Measurements from ENCODE around the gene ZSWIM1.

Gene ZSWIM1

DNA sequence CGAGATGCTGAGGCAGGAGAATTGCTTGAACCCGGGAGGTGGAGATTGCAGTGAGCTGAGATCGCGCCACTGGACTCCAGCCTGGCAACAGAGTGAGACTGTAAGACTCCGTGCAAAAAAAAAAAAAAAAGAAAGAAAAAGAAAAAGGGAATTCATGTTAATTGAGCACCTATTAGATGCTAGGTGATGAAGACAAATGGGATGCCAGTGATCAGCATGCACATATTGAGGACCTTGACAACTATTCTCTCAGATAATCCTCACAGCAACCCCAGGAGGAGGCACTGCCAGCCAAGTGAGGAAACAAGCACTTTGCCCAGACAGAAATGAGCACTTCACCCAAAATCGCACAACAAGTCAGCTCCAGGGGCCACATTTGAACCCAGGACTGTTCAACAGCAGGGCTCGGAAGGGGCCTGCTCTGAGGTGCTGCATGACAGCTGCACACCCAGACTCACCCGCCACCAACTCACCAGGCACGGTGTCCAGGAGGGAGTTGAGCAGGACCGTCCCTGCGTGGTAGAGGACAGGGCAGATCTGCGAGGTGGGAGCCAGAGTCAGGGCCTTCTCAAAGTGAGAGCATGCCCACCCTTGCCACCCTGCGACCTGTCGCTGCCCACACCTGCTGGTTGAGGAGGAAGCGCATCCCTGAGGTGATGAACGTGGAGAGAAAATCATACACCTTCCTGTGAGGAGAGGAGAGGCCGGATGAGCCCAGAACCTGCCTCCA, 26.4 kb downstream of the ZSWIM1 start:
- Histone ChIP-seq H3K36me3 (ENCODE audit: control insufficient read depth, insufficient read depth, low read length) (no peaks in the 10 kb centered on the region), H3K9me3 (ENCODE audit: control insufficient read depth, low read length) (no peaks in the 10 kb centered on the region), H3K4me1 (ENCODE audit: control insufficient read depth, insufficient read depth, low read length) (peaks cover 12% of the 10 kb centered on the region), H3K27me3 (ENCODE audit: control insufficient read depth, insufficient read depth, low read length) (no peaks in the 10 kb centered on the region), H3K9ac (ENCODE audit: low read length) (no peak overlapping the region), H3K4me3 (ENCODE audit: low read length) (no peak overlapping the region)

DNA sequence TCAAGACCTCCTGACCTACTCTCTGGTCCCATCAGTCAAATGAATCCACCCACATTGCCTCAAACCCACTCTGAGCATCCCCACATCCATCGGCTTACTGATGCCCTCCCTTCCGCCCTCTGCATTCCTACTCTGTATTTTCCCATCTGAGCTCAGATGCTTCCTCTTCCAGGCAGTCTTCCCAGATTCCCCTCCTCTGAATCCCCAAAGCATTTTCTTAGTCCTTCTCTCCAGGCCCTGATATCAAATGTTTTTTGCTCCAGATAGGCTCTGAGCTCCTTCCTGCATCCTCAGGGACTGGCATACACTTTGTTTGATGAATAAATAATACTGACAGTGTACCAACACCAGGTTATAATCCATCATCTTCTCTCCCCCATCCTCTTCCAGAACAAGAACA, 27.1 kb downstream of the ZSWIM1 start:
- H3K27me3 ChIP-seq (ENCODE audit: control insufficient read depth, insufficient read depth, low read length) = no peaks in the 10 kb centered on the region
- no peak overlapping the region for H3K9ac ChIP-seq (ENCODE audit: low read length)
- no peak overlapping the region for H3K4me3 ChIP-seq (ENCODE audit: low read length)
- H3K4me1 ChIP-seq (ENCODE audit: control insufficient read depth, insufficient read depth, low read length) = peaks cover 15% of the 10 kb centered on the region
- H3K36me3 ChIP-seq (ENCODE audit: control insufficient read depth, insufficient read depth, low read length) = no peaks in the 10 kb centered on the region
- H3K9me3 ChIP-seq (ENCODE audit: control insufficient read depth, low read length) = no peaks in the 10 kb centered on the region

DNA sequence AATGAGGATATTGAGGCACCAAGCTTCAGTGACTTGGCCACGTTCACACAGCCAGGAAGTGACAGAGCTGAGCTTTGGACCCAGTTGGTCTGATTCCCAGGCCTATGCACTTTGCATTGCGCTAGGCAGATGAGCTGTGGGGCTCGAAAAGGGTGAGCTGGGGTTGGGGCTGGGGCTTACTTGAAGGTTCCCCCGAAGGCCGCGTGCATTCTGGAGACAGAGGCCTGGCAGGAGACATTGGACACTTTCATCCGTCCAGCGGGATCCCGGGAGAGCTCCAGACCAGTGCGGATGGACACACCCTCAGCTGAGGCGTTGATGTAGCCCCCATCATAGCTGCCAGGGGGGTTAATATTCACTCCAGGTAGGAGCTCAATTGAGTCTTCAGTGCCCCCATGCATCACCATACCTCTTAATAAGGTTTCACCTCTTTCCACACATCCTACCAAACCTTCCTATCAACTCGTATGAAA, 28.3 kb downstream of the ZSWIM1 start:
- H3K4me3 ChIP-seq (ENCODE audit: low read length) = no peak overlapping the region
- H3K4me1 ChIP-seq (ENCODE audit: control insufficient read depth, insufficient read depth, low read length) = peaks cover 18% of the 10 kb centered on the region
- no peak overlapping the region for H3K9ac ChIP-seq (ENCODE audit: low read length)
- H3K27me3 ChIP-seq (ENCODE audit: control insufficient read depth, insufficient read depth, low read length) = no peaks in the 10 kb centered on the region
- no peaks in the 10 kb centered on the region for H3K9me3 ChIP-seq (ENCODE audit: control insufficient read depth, low read length)
- H3K36me3 ChIP-seq (ENCODE audit: control insufficient read depth, insufficient read depth, low read length) = no peaks in the 10 kb centered on the region

DNA sequence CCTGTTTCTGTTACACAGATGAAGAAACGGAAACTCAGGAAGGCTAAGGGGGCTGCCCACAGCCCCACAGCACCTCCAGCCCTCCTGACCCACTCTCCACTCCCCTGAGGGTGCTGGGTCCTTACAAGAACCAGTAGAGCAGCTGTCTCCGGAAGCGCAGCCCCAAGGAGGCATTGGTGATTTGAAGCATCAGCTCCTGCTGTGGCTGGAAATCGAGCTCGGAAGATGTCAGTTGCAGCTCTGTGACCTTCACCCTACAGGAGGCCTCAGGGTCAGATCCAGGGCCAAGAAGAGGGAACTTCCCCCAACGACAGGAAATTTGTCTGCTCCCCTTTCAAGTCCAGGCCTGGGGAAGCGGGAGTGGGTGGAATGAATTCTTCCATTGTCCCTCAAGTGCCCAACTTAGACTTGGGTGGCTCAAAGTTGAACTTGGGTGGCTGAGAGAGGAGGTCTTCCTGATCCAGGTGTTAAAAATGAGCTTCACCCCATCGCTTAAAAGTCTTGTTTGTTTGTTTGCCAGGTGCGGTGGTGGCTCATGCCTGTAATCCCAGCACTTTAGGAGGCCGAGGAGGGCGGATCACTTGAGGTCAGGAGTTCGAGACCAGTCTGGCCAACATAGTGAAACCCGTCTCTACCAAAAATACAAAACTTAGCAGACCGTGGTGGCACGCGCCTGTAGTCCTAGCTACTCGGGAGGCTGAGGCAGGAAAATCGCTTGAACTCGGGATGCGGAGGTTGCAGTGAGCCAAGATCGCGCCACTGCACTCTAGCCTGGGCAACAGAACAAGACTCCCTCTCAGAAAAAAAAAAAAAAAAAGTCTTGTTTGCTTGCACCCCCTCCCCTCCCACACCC, 29.0 kb downstream of the ZSWIM1 start:
- peaks cover 24% of the 10 kb centered on the region for H3K4me1 ChIP-seq (ENCODE audit: control insufficient read depth, insufficient read depth, low read length)
- H3K9me3 ChIP-seq (ENCODE audit: control insufficient read depth, low read length) = no peaks in the 10 kb centered on the region
- H3K36me3 ChIP-seq (ENCODE audit: control insufficient read depth, insufficient read depth, low read length) = no peaks in the 10 kb centered on the region
- H3K4me3 ChIP-seq (ENCODE audit: low read length) = no peak overlapping the region
- H3K27me3 ChIP-seq (ENCODE audit: control insufficient read depth, insufficient read depth, low read length) = no peaks in the 10 kb centered on the region
- H3K9ac ChIP-seq (ENCODE audit: low read length) = no peak overlapping the region

DNA sequence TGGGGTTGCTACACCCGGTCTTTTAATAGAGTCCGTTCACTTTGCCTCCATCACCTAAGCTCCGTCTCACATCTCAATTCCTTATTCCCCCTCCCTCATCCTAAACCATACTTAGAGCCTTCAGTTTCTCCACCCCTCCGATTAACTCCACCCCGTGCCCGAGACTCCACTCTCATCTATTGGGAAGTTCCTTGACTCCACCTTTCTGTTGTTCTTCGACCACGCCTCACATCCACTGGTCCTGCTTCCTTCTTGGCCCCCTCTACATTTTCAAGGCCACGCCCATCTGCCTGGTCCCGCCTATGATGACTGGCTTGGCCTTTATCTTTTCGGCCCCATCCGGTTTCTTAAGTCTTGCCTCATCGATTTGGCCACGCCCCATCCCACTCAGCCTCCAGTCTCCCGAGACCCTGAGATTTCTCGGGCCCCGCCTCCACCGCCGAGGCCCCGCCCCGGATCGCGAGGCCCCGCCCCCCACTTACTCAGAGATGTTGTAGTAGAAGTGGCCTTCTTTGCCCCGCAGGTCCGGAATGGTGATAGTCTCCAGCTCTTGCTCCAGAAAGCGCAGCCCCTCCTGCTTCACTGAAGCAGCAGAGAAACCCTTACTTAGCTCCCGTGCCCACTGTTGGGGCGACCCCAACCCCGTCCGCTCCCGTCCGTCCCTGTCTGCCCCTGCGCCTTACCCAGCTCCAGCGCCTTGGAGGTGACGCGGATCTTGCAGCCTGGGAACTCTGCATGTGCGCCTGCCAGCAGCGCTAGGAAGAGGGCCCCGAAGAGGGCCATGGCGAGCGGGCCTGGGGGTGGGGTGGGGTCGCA, 29.9 kb downstream of the ZSWIM1 start:
- Histone ChIP-seq H3K9ac (ENCODE audit: low read length) (peak overlapping the region; percentile 52), H3K36me3 (ENCODE audit: control insufficient read depth, insufficient read depth, low read length) (no peaks in the 10 kb centered on the region), H3K27me3 (ENCODE audit: control insufficient read depth, insufficient read depth, low read length) (no peaks in the 10 kb centered on the region), H3K9me3 (ENCODE audit: control insufficient read depth, low read length) (no peaks in the 10 kb centered on the region), H3K4me3 (ENCODE audit: low read length) (peak overlapping the region; percentile 23), H3K4me1 (ENCODE audit: control insufficient read depth, insufficient read depth, low read length) (peaks cover 24% of the 10 kb centered on the region)

DNA sequence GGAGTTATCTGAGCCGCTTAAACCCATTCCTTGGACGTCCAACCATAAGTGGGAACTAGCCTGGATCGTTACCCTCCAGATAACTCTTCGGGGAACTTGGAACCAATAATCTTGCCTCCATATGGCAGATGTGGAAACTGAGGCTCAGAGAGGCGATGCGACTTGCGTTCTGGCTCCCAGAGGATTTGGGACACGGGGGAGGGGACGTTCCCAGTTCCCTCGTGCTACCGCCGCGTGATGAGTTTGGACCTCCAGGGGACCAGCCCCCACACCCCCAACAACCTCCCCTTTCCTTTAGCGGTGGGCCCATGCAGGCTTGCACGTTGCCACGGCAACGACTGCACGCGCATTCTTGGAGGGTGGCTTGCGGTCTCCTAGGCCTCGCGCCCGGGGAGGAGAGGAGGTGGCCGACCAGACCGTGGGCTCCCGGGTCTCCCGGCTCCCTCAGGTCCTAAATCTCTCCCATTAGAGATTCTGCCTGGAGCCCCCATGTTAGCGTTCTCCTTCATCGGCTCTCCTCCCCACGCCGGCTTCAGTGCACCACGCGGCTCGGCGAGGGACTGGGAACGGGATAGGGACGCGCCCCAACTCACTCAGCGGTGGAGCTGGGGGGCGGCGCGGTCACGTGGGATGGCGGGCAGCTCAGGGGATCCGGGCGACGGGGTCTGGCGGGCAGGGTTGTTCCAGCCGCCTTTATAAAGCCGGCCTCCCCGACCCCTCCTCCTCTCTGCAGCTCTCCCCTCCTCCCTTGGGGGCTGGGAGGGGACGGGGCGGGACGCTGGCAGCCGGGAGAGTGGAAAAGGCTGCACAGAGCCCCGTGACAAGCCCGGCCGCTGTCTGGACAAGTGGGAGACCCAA, 30.7 kb downstream of the ZSWIM1 start, which contains the start of gene PLTP:
Gene PLTP, minus strand, starts transcription at position 670 of the 858 bp plus-strand sequence. CDS start 703 bp downstream, outside the sequence.
- Histone ChIP-seq H3K4me1 (ENCODE audit: control insufficient read depth, insufficient read depth, low read length) (peaks cover 24% of the 10 kb centered on the region), H3K9ac (ENCODE audit: low read length) (peak within 1 kb of the TSS; percentile 52), H3K36me3 (ENCODE audit: control insufficient read depth, insufficient read depth, low read length) (no peaks in the 10 kb centered on the region), H3K4me3 (ENCODE audit: low read length) (peak within 1 kb of the TSS; percentile 23), H3K27me3 (ENCODE audit: control insufficient read depth, insufficient read depth, low read length) (no peaks in the 10 kb centered on the region), H3K9me3 (ENCODE audit: control insufficient read depth, low read length) (no peaks in the 10 kb centered on the region)

DNA sequence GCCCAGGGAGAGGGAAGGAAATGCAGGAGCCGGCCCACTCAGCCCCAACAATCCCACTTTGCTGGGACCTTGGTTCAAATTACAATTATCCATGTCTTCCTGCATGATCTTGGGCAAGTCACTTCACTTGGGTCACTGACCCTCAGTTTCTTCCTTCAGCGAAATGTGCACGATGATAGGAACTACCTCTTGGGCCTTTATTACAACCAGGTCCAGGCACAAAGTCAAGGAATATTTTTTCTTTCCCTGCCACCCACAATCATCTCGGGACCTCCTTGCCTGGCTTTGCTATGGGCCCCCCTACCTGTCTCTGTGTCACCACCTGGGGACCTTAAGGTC, 31.3 kb downstream of the ZSWIM1 start:
- H3K9ac ChIP-seq (ENCODE audit: low read length) = peak overlapping the region; percentile 34
- H3K36me3 ChIP-seq (ENCODE audit: control insufficient read depth, insufficient read depth, low read length) = no peaks in the 10 kb centered on the region
- no peaks in the 10 kb centered on the region for H3K27me3 ChIP-seq (ENCODE audit: control insufficient read depth, insufficient read depth, low read length)
- H3K9me3 ChIP-seq (ENCODE audit: control insufficient read depth, low read length) = no peaks in the 10 kb centered on the region
- peaks cover 24% of the 10 kb centered on the region for H3K4me1 ChIP-seq (ENCODE audit: control insufficient read depth, insufficient read depth, low read length)
- no peak overlapping the region for H3K4me3 ChIP-seq (ENCODE audit: low read length)

DNA sequence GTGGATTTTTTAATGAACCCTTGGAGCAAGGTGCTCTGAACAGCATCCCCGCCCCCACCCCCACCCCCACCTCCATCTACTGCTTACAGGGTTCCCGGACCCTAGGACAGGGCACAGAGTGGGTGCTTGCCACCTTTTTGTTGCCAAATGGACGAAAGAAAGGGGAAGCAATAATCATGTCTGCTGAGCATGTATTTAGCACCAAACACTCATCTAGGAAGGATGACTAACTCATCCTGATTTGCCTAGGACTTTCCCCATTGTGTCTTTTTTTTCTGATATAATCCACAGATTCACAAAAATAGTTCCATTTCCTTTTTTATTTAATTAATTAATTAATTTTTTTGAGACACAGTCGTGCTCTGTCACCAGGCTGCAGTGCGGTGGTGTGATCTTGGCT, 32.1 kb downstream of the ZSWIM1 start:
- Histone ChIP-seq H3K4me1 (ENCODE audit: control insufficient read depth, insufficient read depth, low read length) (peaks cover 24% of the 10 kb centered on the region), H3K27me3 (ENCODE audit: control insufficient read depth, insufficient read depth, low read length) (no peaks in the 10 kb centered on the region), H3K9me3 (ENCODE audit: control insufficient read depth, low read length) (no peaks in the 10 kb centered on the region), H3K9ac (ENCODE audit: low read length) (no peak overlapping the region), H3K36me3 (ENCODE audit: control insufficient read depth, insufficient read depth, low read length) (no peaks in the 10 kb centered on the region), H3K4me3 (ENCODE audit: low read length) (no peak overlapping the region)

DNA sequence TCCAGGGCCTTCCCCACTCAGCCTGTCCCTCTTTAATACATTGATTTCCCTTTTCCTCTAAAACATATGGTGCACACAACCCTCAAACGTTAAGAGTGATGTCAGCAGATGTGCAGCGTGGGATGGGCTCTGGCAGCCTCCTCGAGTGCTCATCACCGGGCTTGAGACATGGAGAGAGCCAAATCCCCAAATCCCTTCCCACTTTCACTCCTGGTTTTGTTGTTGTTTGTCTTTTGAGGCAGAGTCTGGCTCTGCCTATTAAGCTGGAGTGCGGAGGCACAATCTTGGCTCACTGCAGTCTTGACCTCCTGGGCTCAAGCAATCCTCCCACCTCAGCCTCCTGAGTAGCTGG, 36.7 kb downstream of the ZSWIM1 start:
- H3K4me3 ChIP-seq (ENCODE audit: low read length) = no peak overlapping the region
- no peaks in the 10 kb centered on the region for H3K9me3 ChIP-seq (ENCODE audit: control insufficient read depth, low read length)
- H3K36me3 ChIP-seq (ENCODE audit: control insufficient read depth, insufficient read depth, low read length) = no peaks in the 10 kb centered on the region
- H3K9ac ChIP-seq (ENCODE audit: low read length) = no peak overlapping the region
- H3K27me3 ChIP-seq (ENCODE audit: control insufficient read depth, insufficient read depth, low read length) = no peaks in the 10 kb centered on the region
- peaks cover 14% of the 10 kb centered on the region for H3K4me1 ChIP-seq (ENCODE audit: control insufficient read depth, insufficient read depth, low read length)

DNA sequence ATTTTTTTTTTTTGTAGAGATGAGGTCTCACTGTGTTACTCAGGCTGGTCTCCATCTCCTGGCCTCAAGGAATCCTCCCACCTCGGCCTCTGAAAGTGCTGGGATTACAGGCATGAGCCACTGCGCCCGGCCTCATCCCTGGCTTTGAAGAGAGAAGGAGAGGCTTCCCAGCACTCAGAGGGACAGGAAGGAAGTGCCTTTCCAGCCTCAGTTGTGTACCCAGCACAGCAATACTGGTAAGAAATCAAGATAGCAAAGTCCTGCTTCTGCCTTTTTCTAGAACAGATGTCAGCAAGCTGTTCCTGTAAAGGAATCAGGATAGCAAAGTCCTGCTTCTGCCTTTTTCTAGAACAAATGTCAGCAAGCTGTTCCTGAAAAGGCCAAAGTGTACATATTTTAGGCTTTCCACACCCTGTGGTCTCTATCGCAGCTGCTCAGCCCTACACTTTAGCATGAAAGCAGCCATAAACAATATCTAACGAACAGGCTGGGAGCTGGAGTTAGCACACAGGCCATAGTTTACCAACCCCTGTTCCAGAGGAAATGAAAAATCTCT, 37.2 kb downstream of the ZSWIM1 start:
- H3K27me3 ChIP-seq (ENCODE audit: control insufficient read depth, insufficient read depth, low read length) = no peaks in the 10 kb centered on the region
- H3K9ac ChIP-seq (ENCODE audit: low read length) = no peak overlapping the region
- peaks cover 14% of the 10 kb centered on the region for H3K4me1 ChIP-seq (ENCODE audit: control insufficient read depth, insufficient read depth, low read length)
- H3K4me3 ChIP-seq (ENCODE audit: low read length) = no peak overlapping the region
- no peaks in the 10 kb centered on the region for H3K9me3 ChIP-seq (ENCODE audit: control insufficient read depth, low read length)
- no peaks in the 10 kb centered on the region for H3K36me3 ChIP-seq (ENCODE audit: control insufficient read depth, insufficient read depth, low read length)

All from mucosa of stomach (tissue), 1 donor.